HFF-Myc (cell line): ENCODE results near the gene SUSD3.

Experiments used
- DNase-seq: peaks from one replicate; pipeline ENCODE4 v3.0.0-alpha.2; 2011; ENCODE audit warnings: low read depth; ENCODE audit errors: extremely low read depth
- H3K4me3 ChIP-seq: replicated peaks from 2 replicates; pipeline ENCODE4 v1.5.1; 2011; ENCODE audit warnings: low read depth, mild to moderate bottlenecking, control low read depth, low read length
- TF ChIP-seq, protein P1 (sequence below): IDR thresholded peaks from 2 replicates; pipeline ENCODE4 v1.5.1; 2012; ENCODE audit warnings: mild to moderate bottlenecking, low read depth, low read length, control low read depth; ENCODE audit errors: missing control alignments

SUSD3 gene

DNA sequence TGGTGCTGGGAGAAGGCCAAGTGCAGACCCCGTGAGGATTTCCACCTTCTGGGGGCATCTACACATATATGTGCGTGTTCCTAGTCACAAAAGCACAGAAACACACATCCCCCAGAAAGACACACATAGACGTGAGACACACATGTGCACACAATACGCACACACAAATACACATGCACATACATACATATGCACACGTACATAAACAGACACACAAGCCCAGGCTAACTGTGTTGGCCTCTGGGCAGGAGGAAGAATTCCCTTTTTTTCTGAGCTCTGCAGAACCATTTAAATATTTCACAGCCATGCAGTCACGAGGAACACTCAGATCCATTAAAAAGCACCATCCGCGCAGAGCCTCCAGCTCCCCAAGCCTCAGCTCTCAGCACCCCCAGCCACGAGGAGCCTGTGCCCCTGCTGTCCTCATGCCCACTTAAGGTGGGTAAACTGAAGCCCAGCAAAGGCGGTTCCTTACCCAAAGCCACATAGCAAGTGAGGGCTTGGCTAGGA, 70.3 kb downstream of the SUSD3 start:
- TF ChIP-seq, protein P1, sequence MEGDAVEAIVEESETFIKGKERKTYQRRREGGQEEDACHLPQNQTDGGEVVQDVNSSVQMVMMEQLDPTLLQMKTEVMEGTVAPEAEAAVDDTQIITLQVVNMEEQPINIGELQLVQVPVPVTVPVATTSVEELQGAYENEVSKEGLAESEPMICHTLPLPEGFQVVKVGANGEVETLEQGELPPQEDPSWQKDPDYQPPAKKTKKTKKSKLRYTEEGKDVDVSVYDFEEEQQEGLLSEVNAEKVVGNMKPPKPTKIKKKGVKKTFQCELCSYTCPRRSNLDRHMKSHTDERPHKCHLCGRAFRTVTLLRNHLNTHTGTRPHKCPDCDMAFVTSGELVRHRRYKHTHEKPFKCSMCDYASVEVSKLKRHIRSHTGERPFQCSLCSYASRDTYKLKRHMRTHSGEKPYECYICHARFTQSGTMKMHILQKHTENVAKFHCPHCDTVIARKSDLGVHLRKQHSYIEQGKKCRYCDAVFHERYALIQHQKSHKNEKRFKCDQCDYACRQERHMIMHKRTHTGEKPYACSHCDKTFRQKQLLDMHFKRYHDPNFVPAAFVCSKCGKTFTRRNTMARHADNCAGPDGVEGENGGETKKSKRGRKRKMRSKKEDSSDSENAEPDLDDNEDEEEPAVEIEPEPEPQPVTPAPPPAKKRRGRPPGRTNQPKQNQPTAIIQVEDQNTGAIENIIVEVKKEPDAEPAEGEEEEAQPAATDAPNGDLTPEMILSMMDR = no peak
- no peak overlapping the region for H3K4me3 ChIP-seq
- DNase-seq = no peak

GRCh38 chr9:93129286-93129685, 70.8 kb downstream of the SUSD3 start:
- H3K4me3 ChIP-seq = no peak overlapping the region
- no peak for DNase-seq
- TF ChIP-seq, protein P1 = no peak

DNA sequence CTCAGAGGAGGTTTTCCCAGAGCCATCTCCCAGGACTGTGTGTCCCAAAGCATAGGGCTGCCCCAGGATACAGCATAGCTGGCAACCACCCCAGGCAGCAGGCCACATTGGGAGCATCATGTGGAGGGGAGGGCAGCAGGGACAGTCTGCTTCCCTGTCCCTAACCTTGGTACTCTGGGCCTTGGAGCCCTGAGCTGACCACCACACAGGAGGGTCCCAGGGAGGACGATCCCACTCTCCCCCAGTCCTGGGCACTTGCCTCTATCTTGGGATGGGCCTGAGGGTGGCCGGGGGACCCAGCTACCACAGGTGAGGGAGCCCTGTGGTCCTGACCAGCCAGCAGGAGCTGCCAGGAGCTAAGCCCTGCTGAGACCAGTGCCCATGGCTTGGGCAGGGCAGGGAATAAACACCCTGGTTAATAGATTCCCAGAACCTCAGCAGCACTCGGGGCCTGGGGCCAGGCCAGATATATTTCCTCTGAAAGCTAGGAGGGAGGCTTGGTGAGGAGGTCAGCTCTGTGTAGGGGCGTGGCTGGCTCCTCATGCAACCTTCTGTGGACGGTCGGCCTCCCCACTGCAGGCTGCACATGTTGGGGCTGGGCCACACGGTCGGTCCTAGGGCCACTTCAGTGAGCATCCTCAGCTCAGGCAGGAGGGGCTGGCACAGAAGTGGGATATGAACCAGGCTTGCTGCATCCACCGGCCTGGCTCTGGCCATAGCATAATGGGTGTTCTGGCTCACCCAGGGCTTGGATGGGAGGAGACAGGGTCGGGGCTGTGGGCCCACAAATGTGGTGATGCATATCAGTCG, 71.4 kb downstream of the SUSD3 start:
- TF ChIP-seq, protein P1 = no peak
- no peak overlapping the region for H3K4me3 ChIP-seq
- no peak for DNase-seq

- no peak overlapping the region for H3K4me3 ChIP-seq
- DNase-seq = no peak
- TF ChIP-seq, protein P1 = no peak
These were observed 72.5 kb downstream of the SUSD3 start for GRCh38 chr9:93130861-93131481.

DNA sequence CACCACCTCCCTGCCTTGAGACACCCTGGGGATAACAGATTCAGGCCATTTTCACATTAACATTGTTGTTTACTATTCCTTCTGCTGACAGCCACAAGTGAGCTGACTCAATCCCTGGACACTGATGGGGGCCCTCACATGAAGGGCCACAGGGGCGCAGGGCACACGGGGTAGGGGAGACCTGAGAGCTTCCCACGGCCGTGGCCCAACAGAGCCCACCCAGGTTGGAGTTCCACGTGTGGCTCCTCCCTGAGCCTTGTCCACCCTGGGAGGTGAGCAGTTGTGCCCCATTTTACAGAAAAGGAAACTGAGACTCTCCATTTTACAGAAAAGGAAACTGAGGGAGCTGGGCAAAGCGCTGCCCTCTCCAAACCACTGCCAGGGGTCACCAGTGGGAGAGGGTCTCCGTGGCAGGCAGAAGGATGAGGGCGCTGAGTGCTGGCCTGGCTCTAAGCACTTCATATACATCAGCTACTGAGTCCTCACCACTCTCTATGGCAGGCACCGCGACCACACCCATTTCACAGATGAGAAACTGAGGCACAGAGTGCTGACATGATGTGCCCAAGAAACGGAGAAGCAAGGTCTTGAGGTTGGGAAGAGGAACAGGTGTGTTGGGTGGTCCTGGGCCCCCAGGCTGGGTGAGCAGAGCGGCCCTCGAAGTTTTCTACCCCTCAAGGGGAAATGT, 73.2 kb downstream of the SUSD3 start:
- H3K4me3 ChIP-seq = no peak overlapping the region; the same call in 1 of the 2 replicates
- TF ChIP-seq, protein P1 = no peak
- DNase-seq = no peak

GRCh38 chr9:93132287-93132927, 73.9 kb downstream of the SUSD3 start:
- DNase-seq = no peak
- TF ChIP-seq, protein P1 = no peak
- H3K4me3 ChIP-seq = peak overlapping the region; percentile 71
